Measurements from ENCODE around the gene TTLL10.

TTLL10 gene

GRCh38 chr1:1173793-1174415, at the start of gene TTLL10:
Gene TTLL10 (plus strand): TSS chr1:1173880. CDS start chr1:1179216, 5,336 bp downstream.
- Histone ChIP-seq H3K9me3 (ENCODE audit: low read length) (no peaks in the 10 kb centered on the region), H3K4me1 (ENCODE audit: insufficient read depth, low read length) (peaks cover 18% of the 10 kb centered on the region), H3K36me3 (ENCODE audit: insufficient read depth, low read length) (no peaks in the 10 kb centered on the region), H3K27me3 (ENCODE audit: insufficient read depth, low read length) (peaks cover 61% of the 10 kb centered on the region), H3K4me3 (ENCODE audit: low read length) (no peak within 1 kb of the TSS), H2AFZ (ENCODE audit: low read depth, low read length) (no peak within 1 kb of the TSS)

GRCh38 chr1:1124508-1124785, 49.2 kb upstream of the TTLL10 start:
- Histone ChIP-seq H3K36me3 (ENCODE audit: insufficient read depth, low read length) (no peaks in the 10 kb centered on the region), H3K4me1 (ENCODE audit: insufficient read depth, low read length) (no peaks in the 10 kb centered on the region), H3K27me3 (ENCODE audit: insufficient read depth, low read length) (peaks cover 10% of the 10 kb centered on the region), H3K4me3 (ENCODE audit: low read length) (no peak overlapping the region), H2AFZ (ENCODE audit: low read depth, low read length) (no peak overlapping the region), H3K9me3 (ENCODE audit: low read length) (no peaks in the 10 kb centered on the region)

- Histone ChIP-seq H3K27me3 (ENCODE audit: insufficient read depth, low read length) (peaks cover 9% of the 10 kb centered on the region), H3K4me3 (ENCODE audit: low read length) (no peak overlapping the region), H2AFZ (ENCODE audit: low read depth, low read length) (no peak overlapping the region), H3K36me3 (ENCODE audit: insufficient read depth, low read length) (no peaks in the 10 kb centered on the region), H3K4me1 (ENCODE audit: insufficient read depth, low read length) (no peaks in the 10 kb centered on the region), H3K9me3 (ENCODE audit: low read length) (no peaks in the 10 kb centered on the region)
Measured at GRCh38 chr1:1124786-1125642, 48.7 kb upstream of the TTLL10 start.

- Histone ChIP-seq H3K9me3 (ENCODE audit: low read length) (no peaks in the 10 kb centered on the region), H3K4me3 (ENCODE audit: low read length) (no peak overlapping the region), H3K4me1 (ENCODE audit: insufficient read depth, low read length) (no peaks in the 10 kb centered on the region), H3K27me3 (ENCODE audit: insufficient read depth, low read length) (peaks cover 7% of the 10 kb centered on the region), H3K36me3 (ENCODE audit: insufficient read depth, low read length) (no peaks in the 10 kb centered on the region), H2AFZ (ENCODE audit: low read depth, low read length) (no peak overlapping the region)
Measured at GRCh38 chr1:1125945-1126344, 47.7 kb upstream of the TTLL10 start.

GRCh38 chr1:1127551-1128451, 45.9 kb upstream of the TTLL10 start:
- no peak overlapping the region for H3K4me3 ChIP-seq (ENCODE audit: low read length)
- H3K27me3 ChIP-seq (ENCODE audit: insufficient read depth, low read length): peaks cover 3% of the 10 kb centered on the region
- no peaks in the 10 kb centered on the region for H3K9me3 ChIP-seq (ENCODE audit: low read length)
- H3K36me3 ChIP-seq (ENCODE audit: insufficient read depth, low read length): no peaks in the 10 kb centered on the region
- no peak overlapping the region for H2AFZ ChIP-seq (ENCODE audit: low read depth, low read length)
- H3K4me1 ChIP-seq (ENCODE audit: insufficient read depth, low read length): no peaks in the 10 kb centered on the region

- Histone ChIP-seq H3K9me3 (ENCODE audit: low read length) (peaks cover 3% of the 10 kb centered on the region), H2AFZ (ENCODE audit: low read depth, low read length) (no peak overlapping the region), H3K4me3 (ENCODE audit: low read length) (no peak overlapping the region), H3K36me3 (ENCODE audit: insufficient read depth, low read length) (no peaks in the 10 kb centered on the region), H3K4me1 (ENCODE audit: insufficient read depth, low read length) (no peaks in the 10 kb centered on the region), H3K27me3 (ENCODE audit: insufficient read depth, low read length) (peaks cover 3% of the 10 kb centered on the region)
Measured at GRCh38 chr1:1128454-1129139, 45.1 kb upstream of the TTLL10 start.

GRCh38 chr1:1129381-1129821, 44.3 kb upstream of the TTLL10 start:
- H3K36me3 ChIP-seq (ENCODE audit: insufficient read depth, low read length): no peaks in the 10 kb centered on the region
- no peak overlapping the region for H3K4me3 ChIP-seq (ENCODE audit: low read length)
- peaks cover 3% of the 10 kb centered on the region for H3K9me3 ChIP-seq (ENCODE audit: low read length)
- H3K4me1 ChIP-seq (ENCODE audit: insufficient read depth, low read length): no peaks in the 10 kb centered on the region
- H3K27me3 ChIP-seq (ENCODE audit: insufficient read depth, low read length): peaks cover 3% of the 10 kb centered on the region
- H2AFZ ChIP-seq (ENCODE audit: low read depth, low read length): no peak overlapping the region

GRCh38 chr1:1130206-1131120, 43.2 kb upstream of the TTLL10 start:
- Histone ChIP-seq H3K4me1 (ENCODE audit: insufficient read depth, low read length) (peaks cover 1% of the 10 kb centered on the region), H2AFZ (ENCODE audit: low read depth, low read length) (no peak overlapping the region), H3K9me3 (ENCODE audit: low read length) (peaks cover 3% of the 10 kb centered on the region), H3K27me3 (ENCODE audit: insufficient read depth, low read length) (peaks cover under 1% of the 10 kb centered on the region), H3K4me3 (ENCODE audit: low read length) (no peak overlapping the region), H3K36me3 (ENCODE audit: insufficient read depth, low read length) (no peaks in the 10 kb centered on the region)

- H3K36me3 ChIP-seq (ENCODE audit: insufficient read depth, low read length): no peaks in the 10 kb centered on the region
- H3K4me1 ChIP-seq (ENCODE audit: insufficient read depth, low read length): peaks cover 13% of the 10 kb centered on the region
- H3K27me3 ChIP-seq (ENCODE audit: insufficient read depth, low read length): peaks cover 7% of the 10 kb centered on the region
- no peak overlapping the region for H2AFZ ChIP-seq (ENCODE audit: low read depth, low read length)
- no peak overlapping the region for H3K4me3 ChIP-seq (ENCODE audit: low read length)
- peaks cover 3% of the 10 kb centered on the region for H3K9me3 ChIP-seq (ENCODE audit: low read length)
Measured at GRCh38 chr1:1132042-1132950, 41.4 kb upstream of the TTLL10 start.

GRCh38 chr1:1132956-1133750, 40.5 kb upstream of the TTLL10 start:
- H2AFZ ChIP-seq (ENCODE audit: low read depth, low read length): no peak overlapping the region
- peaks cover 14% of the 10 kb centered on the region for H3K27me3 ChIP-seq (ENCODE audit: insufficient read depth, low read length)
- no peak overlapping the region for H3K4me3 ChIP-seq (ENCODE audit: low read length)
- no peaks in the 10 kb centered on the region for H3K36me3 ChIP-seq (ENCODE audit: insufficient read depth, low read length)
- peaks cover 13% of the 10 kb centered on the region for H3K4me1 ChIP-seq (ENCODE audit: insufficient read depth, low read length)
- H3K9me3 ChIP-seq (ENCODE audit: low read length): peaks cover 3% of the 10 kb centered on the region

Measured in neuron (in vitro differentiated cells).